Uterus (tissue), 2 donors: ENCODE data around the gene CEACAM21.
"Not testable (repeated sequence)": the region's sequence is repeated elsewhere in the genome, so short reads cannot be mapped to it uniquely, and the experiment has no call there.

Experiments used
- CTCF ChIP-seq, 4 experiments: fragments of 200-600 bp in 2 of 4; fragments of 450-650 bp in 2 of 4; sonication (generic) in 2 of 4; IDR thresholded peaks; one replicate each; pipeline ENCODE4 v1.5.1; 2016 to 2019; ENCODE audit warnings: antibody characterized with exemption in 4 of 4, mild to moderate bottlenecking in 2 of 4, moderate library complexity in 1 of 4
- POLR2A ChIP-seq, 2 donors: fragments of 450-650 bp; IDR thresholded peaks; one replicate each; pipeline ENCODE4 v1.6.1; 2016; ENCODE audit warnings: antibody characterized with exemption in 2 of 2, mild to moderate bottlenecking in 1 of 2, moderate library complexity in 1 of 2

- not testable (repeated sequence) for TF ChIP-seq CTCF, POLR2A (IDR thresholded peaks at IDR 0.05)
These were observed 5.1 kb downstream of the CEACAM21 start for GRCh38 chr19:41581068-41581467.
